Measurements from ENCODE around the gene FOXO6.

The FOXO6 gene

GRCh38 chr1:41385398-41386195, 24.4 kb downstream of the FOXO6 start:
- no peak for DNase-seq (ENCODE audit: low spot score)

DNA sequence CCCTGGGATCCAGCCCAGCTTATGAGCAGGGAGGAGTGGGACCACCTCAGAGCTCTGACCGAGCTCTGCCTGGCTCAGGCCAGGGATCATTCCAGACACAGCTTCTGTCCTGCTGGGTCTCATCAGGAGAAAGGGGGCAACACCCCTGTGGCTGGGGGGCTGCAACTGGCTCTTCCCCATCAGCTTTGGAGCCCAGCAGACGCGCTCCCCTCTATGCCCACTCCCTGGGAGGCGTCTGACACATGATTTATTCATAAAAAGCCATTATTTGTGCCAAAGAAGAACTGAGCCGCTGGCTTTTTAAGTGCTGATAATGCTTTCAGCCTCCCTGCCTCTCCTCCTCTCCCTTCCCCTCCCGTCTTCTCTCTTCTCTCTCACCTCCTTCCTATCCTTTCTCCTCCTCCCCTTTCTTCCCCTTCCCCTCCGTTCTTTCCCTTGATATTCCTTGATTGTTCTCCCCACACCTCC, 25.0 kb downstream of the FOXO6 start:
- DNase-seq (ENCODE audit: low spot score), result no peak

GRCh38 chr1:41387667-41388091, 26.4 kb downstream of the FOXO6 start:
- no peak for DNase-seq (ENCODE audit: low spot score)

DNA sequence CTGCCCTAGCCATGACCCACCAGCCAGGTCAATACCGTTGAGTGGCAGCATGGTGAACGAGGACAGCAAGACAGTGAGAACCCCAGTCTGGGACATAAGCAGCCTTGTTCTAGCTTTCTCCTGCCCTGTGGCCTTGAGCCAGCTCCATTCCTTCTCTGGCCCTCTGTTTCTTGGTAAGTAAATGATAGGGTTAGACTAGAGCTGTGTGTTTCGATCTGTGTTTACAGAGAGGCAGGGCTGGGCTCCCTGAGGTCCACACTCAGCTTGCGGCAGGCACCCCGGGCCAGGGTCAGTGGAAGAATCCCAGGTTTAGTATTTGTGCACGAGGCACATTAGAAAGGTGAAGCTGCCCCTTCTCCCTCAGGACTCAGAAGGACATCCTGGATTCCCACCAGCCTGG, 27.3 kb downstream of the FOXO6 start:
- DNase-seq (ENCODE audit: low spot score), result no peak

GRCh38 chr1:41389009-41389408, 27.8 kb downstream of the FOXO6 start:
- no peak for DNase-seq (ENCODE audit: low spot score)

- no peak for DNase-seq (ENCODE audit: low spot score)
These were observed 28.9 kb downstream of the FOXO6 start for GRCh38 chr1:41390166-41390565.

GRCh38 chr1:41390573-41390972, 29.3 kb downstream of the FOXO6 start:
- DNase-seq (ENCODE audit: low spot score), result no peak

- DNase-seq (ENCODE audit: low spot score), result no peak
These were observed 30.7 kb downstream of the FOXO6 start for GRCh38 chr1:41391834-41392527.

DNA sequence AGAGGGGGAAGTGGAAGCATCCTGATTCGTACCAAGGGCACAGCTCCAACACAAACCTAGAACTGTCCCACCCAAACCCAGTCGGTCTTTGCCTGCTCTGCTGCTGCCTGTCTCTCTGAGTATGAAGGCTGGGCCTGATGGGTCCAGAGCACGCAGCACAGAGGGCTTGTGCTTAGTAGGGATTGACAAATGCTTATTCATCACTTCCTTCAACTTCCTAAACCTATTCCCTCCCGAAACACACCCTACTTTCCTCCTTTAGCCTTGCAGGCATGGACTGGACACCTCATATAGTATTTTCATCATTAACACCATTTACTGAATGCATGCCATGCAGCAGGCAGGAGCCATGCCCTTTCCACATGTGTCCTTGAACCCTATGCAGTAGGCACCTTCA, 31.3 kb downstream of the FOXO6 start:
- DNase-seq (ENCODE audit: low spot score), result no peak

- DNase-seq (ENCODE audit: low spot score), result no peak
These were observed 32.6 kb downstream of the FOXO6 start for GRCh38 chr1:41393716-41394368.

- DNase-seq (ENCODE audit: low spot score), result no peak
These were observed 33.1 kb downstream of the FOXO6 start for GRCh38 chr1:41394369-41394744.

DNA sequence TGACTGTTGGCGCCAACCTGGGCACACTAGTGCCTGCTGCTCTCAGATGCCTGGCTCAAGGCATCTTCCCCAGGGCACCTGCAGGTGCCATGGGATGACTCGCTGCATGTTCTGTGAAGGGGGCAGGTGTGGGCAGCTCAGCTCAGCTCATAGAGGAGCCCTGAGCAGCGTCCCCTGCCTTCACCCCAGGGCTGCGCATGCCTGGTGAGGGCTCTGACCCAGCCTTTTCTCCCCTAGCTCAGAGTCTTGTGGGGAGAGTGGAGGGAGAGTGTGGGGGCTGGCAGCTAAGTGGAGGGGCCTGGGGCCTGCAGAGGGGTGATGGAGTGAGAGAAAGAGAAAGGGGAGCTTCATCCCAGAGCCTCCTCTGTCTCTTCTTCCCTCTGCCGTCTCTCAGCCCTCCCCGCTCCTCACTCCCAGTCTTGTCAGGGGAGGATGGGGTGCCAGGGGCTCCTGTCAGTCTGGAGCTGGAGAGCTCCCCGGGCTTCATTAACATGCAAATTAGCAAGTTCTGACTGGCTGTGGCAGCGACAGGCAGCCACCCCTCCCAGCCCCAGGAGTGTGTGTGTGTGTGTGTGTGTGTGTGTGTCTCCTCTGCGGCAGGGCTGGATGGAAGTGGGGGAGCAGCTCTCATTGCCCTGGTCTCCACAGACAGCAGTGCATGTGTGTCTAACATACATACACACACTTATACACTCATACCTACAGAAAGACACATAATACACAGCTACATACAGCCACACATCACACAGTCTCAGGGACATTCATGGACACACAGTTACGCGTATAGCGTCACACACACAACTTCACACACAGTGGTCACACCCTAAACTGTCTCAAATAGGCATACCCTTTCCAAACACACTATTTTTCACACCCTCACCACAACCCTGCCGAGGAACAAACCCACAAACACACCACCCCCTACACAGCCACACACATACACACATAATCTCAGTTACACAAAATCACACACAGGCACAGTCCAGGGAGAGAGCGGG, 34.0 kb downstream of the FOXO6 start:
- DNase-seq (ENCODE audit: low spot score), result no peak

- no peak for DNase-seq (ENCODE audit: low spot score)
These were observed 34.9 kb downstream of the FOXO6 start for GRCh38 chr1:41396084-41396483.

- no peak for DNase-seq (ENCODE audit: low spot score)
These were observed 35.8 kb downstream of the FOXO6 start for GRCh38 chr1:41397020-41397419.

DNA sequence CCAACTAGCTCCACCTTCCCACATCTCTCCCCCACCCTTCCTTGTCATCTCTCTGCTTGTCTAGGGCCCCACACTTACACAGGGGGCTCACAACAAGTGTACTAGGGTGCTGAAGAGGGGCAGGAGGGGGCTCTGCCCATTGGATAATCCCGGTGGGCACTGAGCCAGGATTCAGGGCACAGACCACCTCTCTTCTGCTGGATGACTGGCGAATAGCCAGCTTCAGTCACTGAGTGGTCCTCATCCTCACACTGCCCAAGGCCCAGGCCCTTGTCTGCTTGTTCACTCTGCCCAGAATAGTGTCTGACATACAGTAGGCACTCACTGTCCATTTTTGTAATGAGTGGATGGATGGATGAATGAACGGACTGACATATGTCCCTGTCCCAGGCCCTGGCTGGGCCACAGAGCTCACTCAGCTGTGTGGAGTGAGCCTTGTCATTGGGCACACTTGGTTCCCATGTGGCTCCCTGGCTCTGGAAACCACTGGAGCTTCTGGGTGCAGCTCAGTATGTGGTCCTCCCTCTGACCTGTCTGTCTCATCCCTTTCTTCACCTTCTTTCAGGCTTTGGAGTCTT, 36.6 kb downstream of the FOXO6 start:
- DNase-seq (ENCODE audit: low spot score), result no peak

GRCh38 chr1:41399145-41399795, 38.0 kb downstream of the FOXO6 start:
- no peak for DNase-seq (ENCODE audit: low spot score)

DNA sequence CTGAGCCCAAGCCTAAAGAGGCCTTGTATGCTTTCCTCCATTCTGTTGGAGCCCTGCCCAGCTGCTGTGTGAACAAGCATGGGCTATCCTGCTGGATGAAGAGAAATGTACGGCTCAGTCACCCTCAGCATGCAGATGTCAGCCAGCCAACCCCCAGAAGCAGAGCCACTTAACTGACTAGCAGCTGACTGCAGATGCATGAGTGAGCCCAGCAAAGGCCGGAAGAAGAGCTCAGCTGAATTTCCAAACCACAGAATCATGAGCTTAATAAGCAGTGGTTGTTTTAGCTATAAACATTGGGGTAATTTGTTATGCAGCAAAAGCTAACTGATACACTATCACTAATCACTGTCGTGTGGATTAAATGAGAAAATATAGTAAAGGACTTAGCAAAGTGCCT, 39.0 kb downstream of the FOXO6 start:
- peak; percentile 64 for DNase-seq (ENCODE audit: low spot score)

DNA sequence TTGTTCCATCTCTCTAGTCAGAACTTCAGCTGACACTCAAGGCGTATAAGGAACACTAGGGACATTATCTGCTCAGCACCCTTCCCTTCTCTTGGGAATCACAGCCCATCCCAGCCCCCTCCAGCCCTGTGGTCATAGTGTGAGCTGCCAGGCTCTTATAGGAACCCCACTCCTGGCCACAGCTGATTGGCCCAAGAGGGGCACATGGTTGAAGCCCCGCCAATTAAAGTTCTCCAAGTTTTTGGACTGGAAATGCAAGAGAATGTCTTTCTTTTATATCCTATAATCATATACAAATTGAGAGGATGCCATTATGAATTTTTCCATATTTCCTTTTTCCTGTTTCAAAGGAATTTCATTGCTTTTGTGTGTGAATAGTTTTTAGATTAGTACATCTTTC, 40.7 kb downstream of the FOXO6 start:
- DNase-seq (ENCODE audit: low spot score), result no peak

- DNase-seq (ENCODE audit: low spot score), result peak; percentile 42
These were observed 43.1 kb downstream of the FOXO6 start for GRCh38 chr1:41404308-41404761.

DNA sequence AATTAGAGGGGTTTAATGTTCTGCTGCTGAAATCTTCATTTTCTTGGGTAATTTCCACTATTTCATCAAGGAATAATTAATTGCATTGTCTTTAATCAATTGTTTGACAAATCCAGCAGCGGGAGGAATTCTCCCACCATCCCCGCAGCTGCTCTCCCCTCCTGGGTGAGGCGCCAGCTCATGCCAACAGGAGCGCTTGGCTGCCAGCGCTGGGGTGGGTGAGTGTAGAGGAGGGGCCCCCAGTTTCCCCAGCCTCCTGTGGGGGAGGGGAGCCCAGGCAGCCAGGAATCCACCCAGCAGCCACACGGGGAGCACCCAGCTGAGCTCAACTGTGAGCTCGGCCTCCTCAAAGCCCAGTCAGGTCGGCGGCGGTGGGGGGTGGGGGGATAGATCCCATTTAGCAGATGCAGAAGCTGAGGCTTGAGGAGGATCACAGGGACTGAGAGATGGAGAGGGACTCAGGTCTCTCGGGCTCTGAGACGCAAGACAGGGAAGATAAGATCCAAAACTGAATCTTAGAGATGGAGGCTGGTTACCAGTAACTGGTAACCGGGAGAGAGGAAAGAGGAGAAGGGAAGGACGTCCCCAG, 46.5 kb downstream of the FOXO6 start:
- DNase-seq (ENCODE audit: low spot score), result no peak

Measured in NAMALWA (cell line).